ENCODE results near the gene GSE1.

GSE1 gene

GRCh38 chr16:85687651-85688471, 74.7 kb downstream of the GSE1 start:
- ChIA-PET POLR2A (interaction anchor here (0.9 kb wide), 1 partner anchor 14 kb away, joined by 3 read pairs; no protein-coding TSS in a partner anchor), CTCF (interaction anchor here (1.8 kb wide), 1 partner anchor 72 kb away, joined by 5 read pairs; no protein-coding TSS in a partner anchor)
- DNase-seq (ENCODE audit: extremely low spot score), result no peak
- TF ChIP-seq FOXA1 (IDR thresholded peaks at IDR 0.05), result no peak
- TF ChIP-seq NFRKB (IDR thresholded peaks at IDR 0.05), result no peak
- no peak for TF ChIP-seq SP1 (IDR thresholded peaks at IDR 0.05)
- no peak for TF ChIP-seq L3MBTL2 (conservative IDR thresholded peaks at IDR 0.05)
- no peak for TF ChIP-seq FOXK2 (IDR thresholded peaks at IDR 0.05)
- no peak for TF ChIP-seq FOXM1 (IDR thresholded peaks at IDR 0.05; ENCODE audit: borderline replicate concordance)
- TF ChIP-seq TARDBP (IDR thresholded peaks at IDR 0.05), result no peak
- TF ChIP-seq LEF1 (IDR thresholded peaks at IDR 0.05; ENCODE audit: borderline replicate concordance), result no peak
- no peak for TF ChIP-seq ARNT (IDR thresholded peaks at IDR 0.05)
- no peak for TF ChIP-seq ZNF384 (IDR thresholded peaks at IDR 0.05)
- TF ChIP-seq CTBP1 (IDR thresholded peaks at IDR 0.05; ENCODE audit: borderline replicate concordance), result no peak
- TF ChIP-seq HDGF (IDR thresholded peaks at IDR 0.05; ENCODE audit: borderline replicate concordance), result no peak
- no peak for TF ChIP-seq ELF4 (IDR thresholded peaks at IDR 0.05)

GRCh38 chr16:85688586-85689284, 75.6 kb downstream of the GSE1 start, which contains the start of gene GINS2:
TSS of gene GINS2 (minus strand) at chr16:85688954. CDS start at chr16:85688898, 56 bp downstream.
- CTCF ChIA-PET, result interaction anchor here (0.6 to 1.8 kb wide), 2 partner anchors 49 to 73 kb away, joined by 3 to 5 read pairs; no protein-coding TSS in a partner anchor
- no peak for TF ChIP-seq SUZ12 (IDR thresholded peaks at IDR 0.05)
- TF ChIP-seq FOXA1 (IDR thresholded peaks at IDR 0.05), result no peak
- TF ChIP-seq FOXM1 (IDR thresholded peaks at IDR 0.05; ENCODE audit: borderline replicate concordance), result no peak
- peak; percentile 96 for TF ChIP-seq L3MBTL2 (conservative IDR thresholded peaks at IDR 0.05)
- peak; percentile 99 for DNase-seq (ENCODE audit: extremely low spot score)
- POLR2A ChIA-PET, result interaction anchor here (0.9 kb wide), 1 partner anchor 15 kb away, joined by 3 read pairs; no protein-coding TSS in a partner anchor

DNA sequence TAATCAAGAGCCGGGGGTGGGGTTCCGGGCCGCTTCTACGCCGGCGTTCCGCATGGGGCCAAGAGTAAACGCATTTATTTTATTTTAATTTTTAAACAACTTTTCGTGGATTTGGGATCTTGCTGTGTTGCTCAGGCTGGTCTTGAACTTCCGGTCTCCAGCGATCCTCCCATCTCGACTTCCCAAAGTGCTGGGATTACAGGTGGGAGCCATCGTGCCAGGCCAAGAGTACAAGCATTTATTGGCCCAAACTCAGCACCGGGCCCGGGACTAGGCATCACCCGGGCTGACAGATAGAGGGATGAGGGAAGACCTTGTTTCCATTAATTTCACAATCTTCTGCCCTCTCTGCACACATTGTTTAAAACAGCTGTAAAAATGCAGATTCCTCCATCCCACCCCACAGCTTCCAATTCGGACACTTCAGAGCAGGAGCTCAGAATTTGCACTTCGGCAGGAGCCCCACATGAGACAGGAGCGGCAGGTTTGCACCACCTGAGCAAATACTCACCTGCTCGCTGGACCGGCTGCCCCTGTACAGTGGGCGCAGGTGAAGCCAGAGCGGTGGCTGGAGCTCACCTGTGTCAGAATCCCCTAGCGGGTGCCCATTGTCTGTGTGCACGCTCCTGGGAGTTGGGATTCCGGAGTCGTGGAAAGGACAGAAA, 76.3 kb downstream of the GSE1 start:
- DNase-seq (ENCODE audit: extremely low spot score), result no peak
- POLR2A ChIA-PET, result no interaction called here
- TF ChIP-seq FOXM1 (IDR thresholded peaks at IDR 0.05; ENCODE audit: borderline replicate concordance), result no peak
- no peak for TF ChIP-seq NFRKB (IDR thresholded peaks at IDR 0.05)
- no peak for TF ChIP-seq PKNOX1 (IDR thresholded peaks at IDR 0.05)
- no peak for TF ChIP-seq ZNF384 (IDR thresholded peaks at IDR 0.05)
- TF ChIP-seq ELF4 (IDR thresholded peaks at IDR 0.05), result no peak
- no peak for TF ChIP-seq L3MBTL2 (conservative IDR thresholded peaks at IDR 0.05)
- no peak for TF ChIP-seq HDGF (IDR thresholded peaks at IDR 0.05; ENCODE audit: borderline replicate concordance)
- TF ChIP-seq ARNT (IDR thresholded peaks at IDR 0.05), result no peak
- no peak for TF ChIP-seq TARDBP (IDR thresholded peaks at IDR 0.05)
- CTCF ChIA-PET, result interaction anchor here (0.6 to 1.8 kb wide), 2 partner anchors 48 to 73 kb away, joined by 3 to 5 read pairs; no protein-coding TSS in a partner anchor

DNA sequence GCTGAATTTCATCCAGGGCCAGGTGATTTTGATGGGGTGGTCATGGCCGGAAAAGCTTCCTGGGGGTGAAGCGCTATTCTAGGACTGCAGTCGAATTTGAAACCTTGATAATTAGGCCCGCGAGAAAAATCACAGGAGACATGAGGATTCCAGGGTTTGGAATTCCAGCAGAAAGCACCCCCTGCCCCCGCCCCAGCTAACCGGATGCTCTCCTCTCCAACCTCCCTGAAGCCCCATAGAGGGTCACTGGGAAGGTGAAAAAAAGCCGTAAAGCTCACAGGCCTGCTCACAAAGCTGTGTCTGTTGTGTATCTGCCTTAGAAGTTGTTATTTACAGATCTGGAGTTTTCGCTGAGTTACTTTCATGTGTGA, 76.8 kb downstream of the GSE1 start:
- CTCF ChIA-PET, result interaction anchor here (1.8 kb wide), 1 partner anchor 74 kb away, joined by 5 read pairs; no protein-coding TSS in a partner anchor
- TF ChIP-seq SUZ12 (IDR thresholded peaks at IDR 0.05) (no peak), LEF1 (IDR thresholded peaks at IDR 0.05; ENCODE audit: borderline replicate concordance) (no peak), CTBP1 (IDR thresholded peaks at IDR 0.05; ENCODE audit: borderline replicate concordance) (no peak), FOXK2 (IDR thresholded peaks at IDR 0.05) (no peak), BHLHE40 (IDR thresholded peaks at IDR 0.05; ENCODE audit: borderline replicate concordance) (no peak), L3MBTL2 (conservative IDR thresholded peaks at IDR 0.05) (no peak), ARNT (IDR thresholded peaks at IDR 0.05) (no peak), ZNF384 (IDR thresholded peaks at IDR 0.05) (no peak), FOXA1 (IDR thresholded peaks at IDR 0.05) (no peak), NFRKB (IDR thresholded peaks at IDR 0.05) (no peak), FOXM1 (IDR thresholded peaks at IDR 0.05; ENCODE audit: borderline replicate concordance) (no peak), SP1 (IDR thresholded peaks at IDR 0.05) (no peak), HDGF (IDR thresholded peaks at IDR 0.05; ENCODE audit: borderline replicate concordance) (no peak), ELF4 (IDR thresholded peaks at IDR 0.05) (no peak), TARDBP (IDR thresholded peaks at IDR 0.05) (no peak), PKNOX1 (IDR thresholded peaks at IDR 0.05) (no peak)
- POLR2A ChIA-PET, result no interaction called here
- DNase-seq (ENCODE audit: extremely low spot score), result no peak

DNA sequence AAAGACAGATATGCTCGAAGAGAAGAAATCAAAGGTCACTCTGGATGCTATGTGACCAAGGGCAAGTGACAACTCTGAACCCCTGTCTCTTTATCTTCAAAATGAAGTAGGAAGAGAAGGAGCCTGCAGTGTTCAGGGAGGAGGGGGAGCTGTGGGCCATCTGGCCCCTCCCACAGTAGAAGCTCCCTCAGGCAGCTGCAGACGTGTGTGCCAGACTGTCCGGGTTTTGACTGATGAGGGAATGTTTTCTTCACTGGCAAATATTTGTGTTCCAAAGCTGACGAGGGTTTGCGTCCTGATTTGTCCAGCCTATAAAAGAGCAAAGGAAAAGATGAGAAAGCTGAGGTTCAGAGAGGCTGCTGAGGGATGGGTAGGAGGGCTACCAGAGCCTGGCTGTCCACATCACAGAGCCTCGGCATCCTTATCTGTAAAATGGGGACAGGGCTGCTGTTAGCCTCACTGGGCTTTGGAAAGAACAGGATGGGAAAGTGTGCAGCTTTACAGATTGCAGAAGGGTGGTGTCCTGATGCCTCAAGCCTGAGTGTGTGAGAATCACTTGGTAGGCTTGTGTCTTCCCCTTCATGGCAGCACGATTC, 77.4 kb downstream of the GSE1 start:
- no peak for DNase-seq (ENCODE audit: extremely low spot score)
- ChIA-PET CTCF (no interaction called here), POLR2A (no interaction called here)
- TF ChIP-seq ELF4 (IDR thresholded peaks at IDR 0.05), result no peak
- no peak for TF ChIP-seq ZNF384 (IDR thresholded peaks at IDR 0.05)
- TF ChIP-seq PKNOX1 (IDR thresholded peaks at IDR 0.05), result no peak
- TF ChIP-seq FOXK2 (IDR thresholded peaks at IDR 0.05), result no peak
- no peak for TF ChIP-seq LEF1 (IDR thresholded peaks at IDR 0.05; ENCODE audit: borderline replicate concordance)
- no peak for TF ChIP-seq ARNT (IDR thresholded peaks at IDR 0.05)
- no peak for TF ChIP-seq BHLHE40 (IDR thresholded peaks at IDR 0.05; ENCODE audit: borderline replicate concordance)
- TF ChIP-seq SP1 (IDR thresholded peaks at IDR 0.05), result no peak
- no peak for TF ChIP-seq FOXA1 (IDR thresholded peaks at IDR 0.05)
- TF ChIP-seq FOXM1 (IDR thresholded peaks at IDR 0.05; ENCODE audit: borderline replicate concordance), result no peak
- no peak for TF ChIP-seq NFRKB (IDR thresholded peaks at IDR 0.05)
- no peak for TF ChIP-seq CTBP1 (IDR thresholded peaks at IDR 0.05; ENCODE audit: borderline replicate concordance)
- TF ChIP-seq SUZ12 (IDR thresholded peaks at IDR 0.05), result no peak
- TF ChIP-seq TARDBP (IDR thresholded peaks at IDR 0.05), result no peak
- no peak for TF ChIP-seq HDGF (IDR thresholded peaks at IDR 0.05; ENCODE audit: borderline replicate concordance)
- no peak for TF ChIP-seq L3MBTL2 (conservative IDR thresholded peaks at IDR 0.05)
